ENCODE results near the gene UBE2G2.

Gene UBE2G2

DNA sequence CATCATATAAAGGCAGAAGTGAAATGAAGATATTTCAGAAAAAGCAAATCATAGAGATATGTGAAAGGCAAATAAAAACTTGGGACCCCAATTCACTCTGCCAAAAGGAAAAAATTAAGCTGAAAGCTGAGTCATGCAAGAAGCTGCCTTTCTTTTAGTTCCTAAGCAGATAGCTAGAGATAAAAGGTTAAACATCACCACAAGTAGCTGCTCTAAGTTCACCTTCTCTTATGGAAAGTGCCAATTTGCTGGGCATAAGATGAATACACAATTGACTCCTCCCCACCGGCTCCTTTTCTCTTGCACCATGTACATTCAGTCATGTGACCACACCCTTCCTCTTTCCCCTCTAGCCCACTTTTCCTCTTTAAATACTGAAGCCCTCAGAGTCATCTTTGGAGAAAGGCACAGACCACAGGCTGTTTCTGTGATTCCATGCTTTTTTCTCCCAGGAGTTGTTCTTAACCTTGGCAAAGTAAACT is 21.6 kb upstream of the UBE2G2 start:
- TF ChIP-seq, protein P1, sequence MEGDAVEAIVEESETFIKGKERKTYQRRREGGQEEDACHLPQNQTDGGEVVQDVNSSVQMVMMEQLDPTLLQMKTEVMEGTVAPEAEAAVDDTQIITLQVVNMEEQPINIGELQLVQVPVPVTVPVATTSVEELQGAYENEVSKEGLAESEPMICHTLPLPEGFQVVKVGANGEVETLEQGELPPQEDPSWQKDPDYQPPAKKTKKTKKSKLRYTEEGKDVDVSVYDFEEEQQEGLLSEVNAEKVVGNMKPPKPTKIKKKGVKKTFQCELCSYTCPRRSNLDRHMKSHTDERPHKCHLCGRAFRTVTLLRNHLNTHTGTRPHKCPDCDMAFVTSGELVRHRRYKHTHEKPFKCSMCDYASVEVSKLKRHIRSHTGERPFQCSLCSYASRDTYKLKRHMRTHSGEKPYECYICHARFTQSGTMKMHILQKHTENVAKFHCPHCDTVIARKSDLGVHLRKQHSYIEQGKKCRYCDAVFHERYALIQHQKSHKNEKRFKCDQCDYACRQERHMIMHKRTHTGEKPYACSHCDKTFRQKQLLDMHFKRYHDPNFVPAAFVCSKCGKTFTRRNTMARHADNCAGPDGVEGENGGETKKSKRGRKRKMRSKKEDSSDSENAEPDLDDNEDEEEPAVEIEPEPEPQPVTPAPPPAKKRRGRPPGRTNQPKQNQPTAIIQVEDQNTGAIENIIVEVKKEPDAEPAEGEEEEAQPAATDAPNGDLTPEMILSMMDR (IDR thresholded peaks at IDR 0.05; ENCODE audit: unreplicated experiment in 3 of 3), result no peak
- no peaks in the 10 kb centered on the region for H3K4me1 Mint-ChIP-seq
- H3K9me3 Mint-ChIP-seq, result peaks cover 50% of the 10 kb centered on the region
- H3K27ac Mint-ChIP-seq, result no peak overlapping the region
- peaks cover 14% of the 10 kb centered on the region for H3K36me3 Mint-ChIP-seq (ENCODE audit: low read depth)
- H3K27me3 Mint-ChIP-seq (ENCODE audit: low read depth), result peaks cover 20% of the 10 kb centered on the region
- H3K4me3 Mint-ChIP-seq, result peak overlapping the region in 1 of 3 experiments; percentile 3

DNA sequence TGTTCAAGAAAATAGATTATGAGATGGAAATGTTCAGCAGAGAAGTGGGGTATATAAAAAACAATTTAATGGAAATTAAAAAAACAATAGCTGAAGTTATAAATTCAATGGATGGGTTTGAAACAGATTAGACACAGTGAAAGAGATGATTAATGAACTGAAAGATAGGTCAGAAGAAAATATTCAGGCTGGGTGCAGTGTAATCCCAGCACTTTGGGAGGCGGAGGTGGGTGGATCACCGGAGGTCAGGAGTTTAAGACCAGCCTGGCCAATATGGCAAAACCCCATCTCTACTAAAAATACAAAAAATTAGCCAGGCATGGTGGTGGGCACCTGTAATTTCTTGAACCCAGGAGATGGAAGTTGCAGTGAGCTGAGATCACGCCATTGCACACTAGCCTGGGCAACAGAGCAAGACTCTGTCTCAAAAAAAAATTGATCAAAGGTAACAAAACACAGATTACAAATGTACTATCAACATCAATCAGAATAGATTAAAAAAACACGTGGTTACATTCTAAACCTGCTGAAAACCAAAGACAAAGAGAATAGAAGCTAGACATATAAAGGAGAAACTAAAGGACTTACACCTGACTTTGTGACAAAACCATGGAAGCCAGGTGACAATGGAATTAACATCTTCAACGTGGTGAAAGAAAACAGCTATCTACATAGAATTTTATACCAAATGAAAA is 21.0 kb upstream of the UBE2G2 start:
- peaks cover 14% of the 10 kb centered on the region for H3K27me3 Mint-ChIP-seq (ENCODE audit: low read depth)
- no peaks in the 10 kb centered on the region for H3K4me1 Mint-ChIP-seq
- no peak overlapping the region for H3K27ac Mint-ChIP-seq
- H3K4me3 Mint-ChIP-seq, result no peak overlapping the region
- TF ChIP-seq, protein P1 (IDR thresholded peaks at IDR 0.05; ENCODE audit: unreplicated experiment in 3 of 3), result no peak
- peaks cover 45% of the 10 kb centered on the region for H3K9me3 Mint-ChIP-seq
- peaks cover 10% of the 10 kb centered on the region for H3K36me3 Mint-ChIP-seq (ENCODE audit: low read depth)

DNA sequence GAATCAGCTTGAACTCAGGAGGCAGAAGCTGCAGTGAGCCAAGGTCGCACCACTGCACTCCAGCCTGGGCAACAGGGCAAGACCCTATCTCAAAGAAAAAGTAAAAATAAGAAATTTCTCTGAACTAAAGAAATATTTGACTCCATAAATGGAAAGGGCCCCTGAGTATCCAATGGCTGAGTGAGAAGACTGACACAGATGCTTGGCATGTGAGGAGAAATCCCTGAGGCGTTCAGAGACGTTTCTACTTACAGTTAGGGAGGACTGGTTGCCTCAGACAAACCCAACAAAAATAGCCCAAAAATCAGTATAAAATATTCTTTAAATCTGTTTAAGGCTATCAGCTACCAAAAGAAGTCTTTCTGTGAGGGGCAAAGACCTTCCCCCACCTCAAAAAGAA is 19.2 kb upstream of the UBE2G2 start:
- Mint-ChIP-seq H3K27me3 (ENCODE audit: low read depth) (peaks cover 10% of the 10 kb centered on the region), H3K27ac (no peak overlapping the region), H3K36me3 (ENCODE audit: low read depth) (peaks cover 10% of the 10 kb centered on the region), H3K4me3 (no peak overlapping the region), H3K9me3 (peaks cover 34% of the 10 kb centered on the region), H3K4me1 (peaks cover 4% of the 10 kb centered on the region)
- TF ChIP-seq, protein P1 (IDR thresholded peaks at IDR 0.05; ENCODE audit: unreplicated experiment in 3 of 3), result no peak

DNA sequence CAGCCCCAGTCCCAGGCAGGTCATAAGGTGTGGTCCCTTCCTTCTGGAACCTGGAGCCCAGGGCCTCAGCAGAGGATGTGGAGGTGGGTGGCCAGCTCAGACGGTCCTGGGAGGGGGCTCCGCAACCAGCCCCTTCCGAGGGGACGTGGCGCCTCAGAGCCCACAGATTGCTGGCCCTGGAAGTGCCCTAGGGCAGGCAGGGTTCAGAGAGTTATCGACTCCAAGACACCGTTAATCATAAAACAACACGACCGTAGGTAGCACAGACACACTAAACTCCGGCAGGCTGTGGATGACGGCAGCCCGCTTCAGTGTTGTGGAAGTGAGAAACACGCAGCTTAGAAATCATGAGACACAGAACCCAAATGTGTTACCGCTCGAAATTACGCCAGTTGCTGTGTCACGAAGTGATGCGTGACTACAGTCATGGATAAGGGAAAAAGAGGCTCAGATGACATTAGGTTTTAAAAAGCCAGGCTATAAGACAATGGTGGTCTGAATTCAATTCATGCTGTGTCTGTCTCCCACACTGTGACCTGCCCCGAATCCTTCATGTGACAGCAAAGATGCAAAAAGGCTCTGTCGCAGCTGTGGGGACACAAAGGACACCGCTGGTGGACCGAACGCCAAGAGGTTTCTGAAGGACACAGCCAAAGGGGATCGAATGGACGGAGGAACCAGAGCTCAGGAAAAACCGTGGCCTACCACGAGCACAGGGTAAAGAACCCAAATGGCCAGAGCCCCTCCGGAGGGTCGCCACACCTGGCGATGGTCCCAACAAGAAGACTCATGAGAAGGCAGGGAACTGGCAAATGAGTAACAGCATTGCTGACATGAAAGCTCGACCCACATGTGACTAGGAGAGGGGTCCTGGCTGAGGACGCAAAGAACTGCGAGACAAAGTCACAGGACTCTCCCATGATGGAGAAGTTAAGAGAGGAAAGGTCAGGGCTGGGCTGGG is 17.9 kb upstream of the UBE2G2 start:
- Mint-ChIP-seq H3K4me3 (peak overlapping the region; percentile 66 to 75 (median 74)), H3K9me3 (peaks cover 34% of the 10 kb centered on the region), H3K36me3 (ENCODE audit: low read depth) (peaks cover 10% of the 10 kb centered on the region), H3K27me3 (ENCODE audit: low read depth) (peaks cover 10% of the 10 kb centered on the region), H3K27ac (peak overlapping the region in 2 of 3 experiments; percentile 28 to 65), H3K4me1 (peaks cover 4% of the 10 kb centered on the region)
- TF ChIP-seq, protein P1 (IDR thresholded peaks at IDR 0.05; ENCODE audit: unreplicated experiment in 3 of 3), result no peak

DNA sequence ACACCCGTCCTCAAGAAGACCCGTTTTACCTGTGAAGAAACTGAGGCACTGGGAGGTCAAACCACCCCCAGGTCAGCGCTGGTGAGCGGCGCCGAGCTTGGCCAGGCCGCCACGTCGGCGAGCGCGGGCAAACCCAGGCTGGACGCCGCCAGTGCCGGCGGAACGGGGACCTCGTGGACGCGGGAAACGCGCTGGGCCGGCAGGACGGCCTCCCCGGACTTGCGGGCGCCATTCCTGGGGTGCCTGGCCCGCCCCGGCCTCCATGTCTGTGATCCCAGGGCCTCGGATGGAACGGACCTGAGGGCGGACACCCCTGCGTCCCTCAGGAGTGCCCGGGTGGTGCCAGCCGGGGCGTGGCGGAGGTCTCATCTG is 17.0 kb upstream of the UBE2G2 start:
- no peak overlapping the region for H3K27ac Mint-ChIP-seq
- TF ChIP-seq, protein P1 (IDR thresholded peaks at IDR 0.05; ENCODE audit: unreplicated experiment in 3 of 3), result no peak
- peaks cover 6% of the 10 kb centered on the region for H3K27me3 Mint-ChIP-seq (ENCODE audit: low read depth)
- H3K9me3 Mint-ChIP-seq, result peaks cover 31% of the 10 kb centered on the region
- peak overlapping the region; percentile 57 to 75 (median 74) for H3K4me3 Mint-ChIP-seq
- peaks cover 4% of the 10 kb centered on the region for H3K4me1 Mint-ChIP-seq
- peaks cover 7% of the 10 kb centered on the region for H3K36me3 Mint-ChIP-seq (ENCODE audit: low read depth)

All from nephron (organoid).